Fibroblast of skin of abdomen (primary cell): ENCODE measurements around the gene C14orf132.

Experiments used
- DNase-seq: peaks from one replicate; pipeline ENCODE4 v3.0.0-alpha.2; 2013

C14orf132 gene

DNA sequence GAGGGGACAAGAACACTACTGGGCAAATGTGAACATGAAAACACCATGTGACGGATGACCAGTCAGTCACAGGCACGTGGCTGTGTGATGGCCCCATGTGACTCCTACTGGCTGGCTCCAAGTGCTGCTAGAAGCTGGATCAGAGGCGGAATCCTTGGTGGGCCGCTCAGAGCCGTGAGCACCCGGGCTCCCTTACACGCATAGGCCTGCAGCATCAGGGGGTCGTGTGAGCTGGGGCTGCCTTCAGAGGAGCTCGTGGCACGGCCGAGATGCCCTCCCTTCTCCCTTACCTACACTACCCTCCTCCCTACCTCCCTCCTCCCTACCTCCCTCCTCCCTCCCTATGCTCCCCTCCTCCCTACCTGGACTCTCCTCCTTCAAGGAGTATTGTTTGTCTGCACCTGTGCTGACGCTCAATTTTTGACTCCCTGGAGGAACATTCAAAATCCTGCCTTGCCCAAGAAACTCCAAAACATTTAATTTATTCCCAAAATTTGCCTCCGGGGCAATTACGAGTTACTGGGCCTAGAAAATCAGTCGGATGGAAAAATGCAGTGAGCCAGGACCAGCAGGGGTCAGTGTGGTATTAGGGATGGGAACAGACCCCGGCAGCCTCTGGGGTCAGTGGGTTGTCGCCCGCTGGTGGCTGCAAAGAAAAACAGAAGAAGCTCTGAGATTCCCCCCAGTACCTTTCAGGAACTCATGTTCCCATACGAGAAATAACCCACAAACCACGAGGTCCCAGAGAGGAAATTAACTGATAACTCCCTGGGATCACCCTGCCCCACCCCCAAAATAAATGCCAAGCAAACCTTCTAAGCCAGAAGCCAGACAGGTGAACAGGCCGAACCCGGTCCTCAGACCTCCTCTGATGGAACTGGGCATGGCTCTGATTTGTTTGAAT, 61.3 kb downstream of the C14orf132 start:
- peak; percentile 74 for DNase-seq

DNA sequence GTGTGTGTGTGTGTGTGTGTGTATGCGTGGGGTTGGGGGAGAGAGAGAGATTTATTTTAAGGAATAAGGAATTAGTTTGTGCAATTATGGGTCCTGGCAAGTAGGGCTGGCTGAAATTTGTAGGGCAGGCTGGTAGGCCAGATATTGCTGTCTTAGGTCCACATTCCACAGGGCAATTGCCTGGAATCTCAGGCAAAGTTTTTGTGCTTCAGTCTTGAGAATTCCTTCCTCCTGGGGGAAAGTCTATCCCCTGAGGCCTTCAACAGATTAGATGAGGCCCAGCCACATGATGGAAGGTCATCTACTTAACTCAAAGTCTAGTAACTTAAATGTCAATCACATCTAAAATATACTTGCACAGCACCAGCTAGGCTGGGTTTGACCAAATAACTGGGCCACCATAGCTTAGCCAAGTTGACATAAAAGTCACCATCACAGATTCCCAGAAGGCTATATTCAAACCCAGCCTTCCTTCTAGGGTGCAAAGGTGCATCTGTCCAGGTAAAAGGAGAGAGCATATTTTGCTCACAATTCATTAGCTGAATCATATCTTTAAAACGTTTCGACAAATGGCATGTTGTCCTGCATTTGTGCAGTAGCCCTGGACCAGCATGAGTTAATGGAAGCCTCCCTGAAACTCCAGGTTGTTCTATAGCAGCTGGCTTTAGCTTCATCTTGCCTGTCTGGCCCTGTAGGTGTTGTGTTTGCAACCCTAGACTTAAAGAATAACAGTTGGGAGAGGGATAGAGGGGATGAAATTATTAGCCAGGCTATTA, 63.1 kb downstream of the C14orf132 start:
- DNase-seq: peak; percentile 42

DNA sequence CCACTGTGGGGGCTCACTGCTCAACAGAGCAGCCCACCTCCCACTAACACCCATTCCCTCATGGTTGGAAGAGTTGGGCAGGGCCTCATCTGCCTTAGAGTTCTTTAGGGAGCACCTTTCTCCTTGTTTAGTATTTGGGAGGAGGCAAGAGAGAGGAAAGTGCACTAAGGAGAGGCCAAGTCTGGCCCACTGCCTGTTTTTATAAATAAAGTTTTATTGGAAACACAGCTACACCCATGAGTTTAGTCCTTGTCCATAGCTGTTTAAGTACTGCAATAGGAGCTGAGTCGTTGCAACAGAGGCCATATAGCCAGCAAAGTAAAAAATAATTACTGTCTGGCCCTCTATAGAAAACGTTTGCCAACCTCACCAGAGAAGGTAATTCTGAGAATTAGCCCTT, 63.9 kb downstream of the C14orf132 start:
- no peak for DNase-seq

DNA sequence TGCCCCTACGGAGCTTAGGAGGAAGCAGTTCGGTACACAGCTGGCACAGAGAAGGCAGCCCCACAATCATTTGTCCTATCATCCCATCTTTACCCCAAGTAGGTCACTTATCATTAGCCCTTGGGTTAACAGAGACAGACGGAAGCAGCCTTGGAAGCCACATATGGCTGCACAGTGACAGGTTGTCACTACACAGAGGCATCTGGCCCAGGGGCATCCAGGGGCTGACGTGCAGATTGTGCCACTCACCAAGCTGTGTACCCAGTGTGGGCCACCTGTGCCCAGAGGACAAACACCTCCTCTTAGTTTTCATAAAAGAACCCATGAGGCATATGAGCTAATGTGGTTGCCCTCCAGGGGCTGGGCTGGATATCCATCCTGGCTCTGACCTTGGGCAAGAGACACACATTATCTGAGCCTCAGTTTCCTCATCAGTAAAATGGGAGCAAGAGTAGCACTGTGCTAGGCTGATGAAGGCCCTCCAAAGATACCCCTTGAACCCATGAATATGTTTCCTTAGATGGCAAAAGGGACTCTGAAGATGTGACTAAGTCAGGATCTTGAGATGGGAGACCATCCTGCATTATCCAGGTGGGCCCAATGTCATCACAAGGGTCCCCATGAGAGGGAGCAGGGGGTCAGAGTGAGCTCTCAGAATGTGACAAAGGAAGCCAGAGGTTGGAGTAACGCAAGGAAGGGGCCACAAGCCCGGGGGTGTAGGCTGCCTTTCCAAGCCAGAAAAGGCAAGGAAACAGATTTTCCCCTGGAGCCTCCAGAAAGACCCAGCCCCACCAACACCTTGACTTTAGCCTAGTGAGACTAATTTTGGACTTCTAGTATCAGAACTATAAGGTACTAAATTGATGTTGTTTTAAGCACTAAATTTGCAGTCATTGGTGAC, 64.6 kb downstream of the C14orf132 start:
- no peak for DNase-seq

DNA sequence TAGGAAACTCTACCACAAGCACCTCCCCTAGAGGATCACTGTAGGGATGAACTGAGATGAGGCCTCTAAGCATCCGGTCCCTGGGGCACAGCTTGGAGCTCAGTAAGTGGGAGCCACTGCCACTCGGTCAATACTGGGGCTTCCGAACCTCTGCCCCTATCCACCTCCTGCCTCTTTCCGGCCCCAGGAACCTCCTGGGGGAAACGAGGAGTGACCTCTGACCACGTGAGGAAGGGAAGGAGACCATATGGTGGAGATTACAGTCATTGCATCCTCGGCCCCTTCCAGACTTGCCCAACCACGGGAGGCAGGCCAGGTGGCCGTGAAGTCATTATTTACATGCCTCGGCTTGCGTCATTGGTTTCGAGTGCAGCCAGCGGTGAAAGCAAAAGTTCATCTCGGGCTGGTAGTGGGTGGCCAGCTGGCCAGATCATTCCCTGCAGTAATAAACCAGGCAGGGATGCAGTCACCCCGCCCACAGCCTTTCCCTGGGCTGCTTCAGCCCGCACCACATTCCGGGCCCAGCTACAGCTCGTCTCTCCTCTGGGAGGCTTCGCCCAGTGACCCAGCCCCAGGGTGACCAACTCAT, 65.4 kb downstream of the C14orf132 start:
- DNase-seq: peak; percentile 91

DNA sequence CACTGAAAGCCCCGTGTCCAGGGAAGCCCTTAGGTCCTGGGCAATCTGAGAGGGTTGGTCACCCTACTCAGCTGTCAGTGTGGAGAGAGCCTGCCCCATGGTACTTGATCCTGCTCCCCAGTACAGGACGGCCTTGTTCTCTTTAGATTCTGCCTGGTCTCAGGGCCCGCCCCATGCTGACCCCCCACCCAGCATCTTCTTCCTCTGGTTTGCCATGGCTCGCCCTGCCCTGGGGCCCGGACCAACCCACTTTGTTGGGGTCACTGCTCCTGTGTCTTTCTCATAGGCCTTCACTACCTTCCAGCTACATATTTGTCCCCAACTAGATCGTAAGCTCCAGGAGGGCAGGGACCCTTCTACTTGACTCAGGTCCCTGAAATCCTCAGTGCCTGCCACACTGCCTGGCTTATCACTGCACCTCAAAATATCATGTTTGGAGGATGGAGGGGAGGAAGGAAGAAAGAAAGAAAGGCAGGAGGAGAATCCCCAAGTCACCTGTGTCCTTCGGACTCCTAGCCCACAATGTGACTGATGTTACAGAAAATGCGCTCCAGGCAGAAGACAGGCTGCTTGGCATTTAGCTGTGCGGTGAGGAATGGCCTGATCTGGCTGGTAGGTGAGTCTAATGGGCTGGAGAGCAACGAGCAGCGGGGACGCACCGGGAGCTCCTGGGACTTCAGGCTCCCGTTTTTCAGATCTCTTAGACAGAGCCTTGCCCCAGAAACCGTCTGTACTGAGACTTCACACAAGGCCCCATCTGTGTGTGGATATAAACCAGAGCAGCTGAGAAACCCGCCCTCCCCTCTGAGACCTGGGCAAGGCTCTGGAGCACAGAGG, 66.1 kb downstream of the C14orf132 start:
- DNase-seq: no peak

DNA sequence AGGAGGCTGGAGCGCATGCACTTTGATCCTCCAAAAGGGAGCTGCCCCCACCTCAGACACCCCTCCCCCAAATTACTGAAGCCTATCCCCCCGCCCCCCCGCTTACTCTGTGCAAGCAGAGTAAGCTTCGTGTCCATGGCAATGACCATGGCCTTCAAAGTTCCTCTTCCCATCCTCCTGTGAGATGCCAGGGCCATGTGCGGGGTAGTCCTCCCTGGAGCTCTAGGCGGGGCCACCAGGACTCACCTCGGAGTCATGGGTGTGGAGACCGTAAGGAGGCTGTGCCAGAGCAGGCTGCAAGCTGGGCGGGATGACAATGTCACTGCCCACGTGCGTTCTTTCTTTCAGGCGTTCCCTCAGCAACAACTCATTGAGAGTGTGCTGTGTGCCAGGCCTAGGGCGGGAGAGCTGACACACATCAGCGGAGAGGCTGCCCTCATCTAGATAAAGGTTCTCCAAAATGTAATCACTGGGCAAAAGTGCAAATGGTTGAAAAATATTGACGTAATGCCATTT, 66.8 kb downstream of the C14orf132 start:
- no peak for DNase-seq

DNA sequence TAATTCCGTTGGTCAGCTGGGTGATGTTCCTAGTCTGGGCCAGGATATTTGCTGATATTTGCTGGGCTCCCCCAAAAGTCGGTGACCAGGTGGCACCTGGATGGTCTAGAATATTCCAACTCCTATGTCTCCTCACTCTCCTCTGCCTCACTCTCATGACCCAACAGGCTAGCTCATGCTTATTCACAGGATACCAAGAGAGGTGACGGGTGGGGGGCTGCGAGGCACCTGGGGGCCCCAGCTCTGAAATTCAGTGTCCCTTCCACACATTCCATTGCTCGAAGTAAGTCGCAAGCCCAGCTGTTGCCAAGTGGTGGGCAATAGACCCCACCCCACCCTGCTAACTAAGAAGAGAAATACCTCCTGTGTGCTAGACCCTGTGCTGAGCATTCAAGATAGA, 67.7 kb downstream of the C14orf132 start:
- DNase-seq: no peak

DNA sequence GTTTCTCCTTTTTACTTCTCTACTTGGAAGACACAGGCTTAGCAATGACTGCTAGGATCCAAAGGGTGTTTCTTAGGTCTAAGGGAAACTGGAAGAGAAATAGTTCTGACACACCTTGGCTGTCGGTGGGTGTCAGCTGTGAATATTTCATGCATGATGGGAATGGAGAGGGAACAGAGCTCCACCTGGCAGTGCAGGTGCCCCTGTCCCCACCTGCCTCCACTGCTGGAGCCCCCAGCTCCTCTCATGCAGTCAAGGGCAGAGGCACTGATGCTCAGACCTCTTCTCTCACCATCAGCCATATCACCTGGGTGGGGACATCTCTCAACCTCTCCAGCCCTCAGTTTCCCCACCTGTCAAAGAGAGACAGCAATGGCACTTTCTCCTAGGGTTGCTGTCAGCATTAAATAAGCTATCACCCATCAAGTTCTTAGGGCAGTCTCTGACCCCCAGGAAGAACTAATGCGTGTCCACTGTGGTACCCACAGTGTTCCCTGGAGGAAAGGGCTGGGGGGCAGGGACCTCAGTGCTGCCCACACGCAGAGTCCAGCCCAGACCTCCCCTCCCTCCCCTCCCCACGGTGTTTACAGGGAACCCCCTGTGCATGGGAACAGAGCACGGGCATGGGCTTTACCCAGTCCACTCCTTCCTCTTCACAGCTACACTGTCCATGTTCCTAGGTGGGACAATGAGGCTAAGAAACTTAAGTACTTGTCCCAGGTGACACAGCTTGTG, 69.1 kb downstream of the C14orf132 start:
- no peak for DNase-seq

DNA sequence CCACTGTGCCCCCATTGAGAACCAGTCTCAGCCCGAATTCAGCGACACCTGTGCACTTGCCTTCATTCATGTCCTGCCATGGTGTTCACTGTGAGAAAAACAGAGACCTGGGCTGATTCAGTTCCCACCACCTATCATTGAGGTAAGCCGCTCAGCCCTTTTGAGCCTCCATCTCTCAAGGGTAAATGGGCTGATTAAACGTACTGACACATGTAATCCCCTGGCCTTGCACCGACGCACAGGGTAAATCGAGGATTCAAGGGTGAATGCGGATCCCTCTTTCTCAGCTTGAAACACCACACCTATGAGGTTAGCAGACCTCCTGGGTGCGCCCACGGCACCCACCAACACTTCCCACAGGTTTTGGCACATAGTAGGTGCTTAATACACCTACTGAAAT, 69.7 kb downstream of the C14orf132 start:
- DNase-seq: no peak

DNA sequence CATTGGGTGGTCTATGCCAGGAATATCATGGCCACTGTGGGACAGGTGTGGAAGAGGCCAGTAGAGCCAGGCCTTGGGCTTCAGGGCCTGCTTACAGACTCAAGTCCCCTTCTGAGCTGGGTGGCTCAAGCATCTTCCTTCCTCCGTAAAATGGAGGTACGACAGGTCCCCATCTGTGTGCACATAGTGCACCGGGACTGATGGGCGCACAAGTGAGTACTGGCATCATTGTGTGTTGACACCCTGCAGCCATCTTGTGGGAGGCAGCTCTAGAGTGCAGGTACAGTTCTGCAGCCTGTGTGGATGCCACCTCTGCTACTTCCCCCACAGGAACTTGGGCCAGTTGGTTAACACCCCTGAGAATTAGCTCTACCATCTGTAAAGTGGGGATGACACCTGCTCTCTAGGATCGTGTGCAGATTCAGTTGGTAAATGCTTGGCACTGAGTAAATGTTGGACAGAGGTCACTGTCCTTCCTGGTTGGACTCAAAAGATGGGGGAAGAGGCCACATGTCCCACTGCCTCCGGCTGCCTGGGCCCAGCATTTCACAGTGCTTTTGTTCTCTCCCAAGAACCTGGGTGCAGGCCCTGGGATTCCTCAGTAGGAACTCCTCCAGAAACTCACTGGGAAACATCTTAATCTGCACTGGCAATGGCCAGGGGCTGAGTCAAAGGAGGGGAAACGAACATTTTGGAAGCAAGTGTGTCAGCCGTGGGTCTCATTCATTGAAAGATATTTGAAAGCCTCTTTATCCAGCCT, 70.6 kb downstream of the C14orf132 start:
- DNase-seq: no peak

DNA sequence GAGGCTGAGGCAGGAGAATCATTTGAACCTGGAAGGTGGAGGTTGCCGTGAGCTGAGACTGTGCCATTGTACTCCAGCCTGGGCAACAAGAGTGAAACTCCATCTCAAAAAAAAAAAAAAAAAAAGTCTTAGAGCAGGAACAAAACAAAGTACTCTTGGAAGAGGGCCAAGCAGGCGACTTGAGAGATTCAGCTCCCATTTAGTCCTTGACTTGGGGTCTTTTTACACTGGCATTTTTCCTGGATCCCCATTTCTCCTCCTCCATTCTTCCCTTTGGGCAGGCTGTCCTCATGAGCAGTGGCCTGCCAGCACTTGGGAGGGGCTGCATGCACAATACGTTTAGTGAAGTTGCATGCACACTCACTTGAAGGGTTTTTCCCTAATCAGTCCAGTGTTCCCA, 72.9 kb downstream of the C14orf132 start:
- DNase-seq: no peak

DNA sequence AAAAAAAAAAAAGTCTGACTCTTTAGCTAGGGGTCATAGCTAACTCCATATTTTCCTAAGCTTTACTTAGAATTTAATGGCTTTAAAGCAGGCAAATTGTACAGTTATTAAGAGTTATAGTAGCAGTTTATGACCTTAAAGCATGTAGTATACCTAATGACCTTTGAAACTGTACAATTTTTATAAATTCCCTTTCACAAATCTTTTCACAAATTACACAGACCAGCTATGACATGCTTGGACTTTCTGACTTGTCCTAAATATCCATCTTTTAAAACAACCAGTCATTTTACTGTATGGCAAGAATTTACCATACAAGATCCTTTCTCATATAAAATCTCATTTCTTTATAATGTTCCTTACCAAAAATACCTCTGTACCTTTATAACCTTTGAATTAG, 74.8 kb downstream of the C14orf132 start:
- DNase-seq: no peak

DNA sequence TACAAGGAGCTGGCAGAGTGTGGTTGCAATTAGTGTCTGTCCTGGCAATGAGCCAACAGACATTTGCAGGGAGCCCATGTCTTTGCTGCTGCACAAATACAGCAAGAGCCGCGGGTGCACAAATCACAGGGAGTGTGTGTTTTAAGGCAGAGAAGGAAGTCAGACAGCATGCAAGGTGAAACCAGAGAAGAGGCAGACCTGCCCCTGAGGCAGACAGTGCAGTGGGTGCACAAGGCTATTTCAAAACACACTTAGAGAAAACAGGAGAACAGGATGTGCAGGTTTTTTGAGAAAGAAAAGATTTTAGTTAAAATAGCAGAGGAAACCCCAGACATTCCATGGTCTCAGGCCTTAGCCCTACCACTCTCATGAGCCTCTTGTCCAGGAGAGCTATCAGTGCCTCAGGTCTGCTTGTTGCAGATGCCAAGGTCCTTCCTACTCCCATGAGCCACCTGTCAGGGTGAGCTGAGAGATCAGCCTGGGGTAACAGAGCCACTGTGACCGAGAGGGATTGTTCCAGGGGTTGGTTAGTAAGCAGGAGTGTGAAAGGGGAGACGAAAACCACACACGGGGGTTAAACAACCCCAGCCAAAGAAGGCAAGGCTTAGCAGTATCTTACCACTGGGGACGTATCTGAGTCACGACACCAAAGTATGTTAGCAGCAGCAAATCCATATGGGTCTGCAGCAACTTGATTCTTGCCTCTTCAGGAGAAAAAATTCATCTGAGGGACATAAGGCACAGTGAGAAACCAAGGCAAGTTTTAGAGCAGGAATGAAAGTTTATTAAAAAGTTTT, 78.1 kb downstream of the C14orf132 start:
- DNase-seq: peak; percentile 65

DNA sequence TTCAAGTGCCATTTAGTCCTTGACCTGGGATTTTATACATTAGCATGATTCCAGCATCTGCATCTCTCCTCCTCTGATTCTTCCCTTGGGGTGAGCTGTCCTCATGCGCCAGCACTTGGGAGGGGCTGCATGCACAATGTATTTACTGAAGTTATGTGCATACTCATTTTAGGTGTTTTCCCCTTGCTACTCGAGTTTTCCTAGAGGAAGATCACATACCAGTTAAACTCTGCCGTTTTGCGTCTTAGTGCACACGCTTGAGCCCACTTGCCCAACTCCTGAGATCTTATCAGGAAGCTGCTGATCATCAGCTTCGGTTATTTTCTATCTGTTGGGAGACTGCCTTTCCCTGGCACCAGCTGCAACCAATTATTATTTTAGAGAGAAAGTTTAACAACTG, 78.8 kb downstream of the C14orf132 start:
- no peak for DNase-seq

DNA sequence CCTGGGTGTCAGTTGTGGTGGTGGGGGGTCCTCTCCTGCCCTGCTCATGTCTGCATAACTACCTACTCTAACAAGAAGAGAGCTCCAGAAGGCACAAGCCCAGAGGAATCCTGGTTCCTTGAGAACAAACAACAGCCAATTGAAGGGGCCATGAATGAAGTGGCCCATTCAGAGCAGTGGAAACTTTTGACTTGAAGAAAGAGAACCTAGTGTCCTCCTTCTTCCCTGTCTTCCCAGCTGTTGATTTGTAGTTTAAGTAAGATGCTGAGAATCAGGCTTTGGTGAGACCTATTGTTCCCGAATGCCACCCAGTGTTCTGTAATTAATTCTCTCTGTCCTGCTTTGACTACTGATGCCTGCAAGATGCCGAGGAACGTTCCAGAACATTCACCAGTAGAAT, 79.2 kb downstream of the C14orf132 start:
- DNase-seq: no peak

DNA sequence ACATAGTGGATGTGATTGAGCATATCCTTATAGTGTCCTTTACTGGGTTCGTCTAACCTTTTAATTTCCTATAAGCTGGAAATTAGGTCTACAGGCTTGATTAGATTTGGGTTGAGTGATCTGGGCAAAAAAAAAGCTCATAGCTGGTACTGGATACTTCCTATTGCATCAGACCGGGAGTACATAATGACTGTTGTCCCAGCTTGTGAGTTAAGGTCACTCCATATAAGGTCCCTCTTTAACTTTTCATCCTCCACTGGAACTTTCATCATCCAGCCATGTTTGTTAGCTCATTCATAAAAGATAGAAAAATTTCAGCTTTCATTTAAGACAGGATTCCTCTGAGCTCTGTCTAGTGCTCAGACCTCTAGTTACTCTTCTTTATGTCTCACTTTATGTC, 80.8 kb downstream of the C14orf132 start:
- DNase-seq: no peak

DNA sequence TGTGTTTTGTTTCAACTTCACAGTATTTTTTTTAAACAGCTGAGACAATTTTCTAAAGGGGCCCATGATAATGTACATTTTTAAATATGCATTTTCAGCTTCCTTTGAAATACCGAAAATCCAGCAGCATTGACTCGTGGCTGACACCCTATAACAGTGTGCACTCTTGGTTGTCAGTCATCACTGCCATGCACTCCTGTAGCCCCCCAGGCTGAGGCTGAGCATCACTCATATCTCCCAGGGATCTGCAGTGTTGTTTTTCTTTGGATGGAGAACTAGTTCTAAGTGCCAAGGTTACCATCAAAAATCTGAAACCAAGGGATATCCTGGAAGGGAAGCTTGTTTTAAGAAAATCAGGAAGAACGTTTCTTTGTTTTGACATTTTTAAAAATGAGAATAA, 81.2 kb downstream of the C14orf132 start:
- no peak for DNase-seq

DNA sequence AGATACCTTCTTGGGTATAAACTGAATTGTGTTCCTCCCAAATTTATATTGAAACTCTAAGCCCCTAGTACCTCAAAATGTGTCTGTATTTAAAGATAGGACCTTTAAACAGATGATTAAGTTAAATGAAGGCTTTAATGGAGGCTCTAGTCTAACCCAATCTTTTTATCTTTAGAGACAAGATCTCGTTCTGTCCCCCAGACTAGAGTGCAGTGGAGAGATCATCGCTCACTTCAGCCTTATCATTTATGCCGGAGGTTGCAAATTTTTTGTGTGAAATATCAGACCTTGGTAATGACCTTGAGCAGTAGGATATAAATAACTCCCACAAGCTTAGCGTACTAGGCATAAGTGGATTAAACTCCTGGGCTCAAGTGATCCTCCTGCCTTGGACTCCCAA, 81.8 kb downstream of the C14orf132 start:
- DNase-seq: no peak
